IPS-18c (cell line): ENCODE measurements around the gene SIGLEC9.

Experiments
- H3K4me3 ChIP-seq: 2 replicates; pipeline ENCODE4 v1.7.0; 2013; ENCODE audit warnings: low read depth, mild to moderate bottlenecking, low read length, moderate library complexity; ENCODE audit not compliant: insufficient read depth
- H3K9me3 ChIP-seq: one replicate; pipeline ENCODE4 v1.6.1; 2013; ENCODE audit warnings: mild to moderate bottlenecking, low read length, moderate library complexity; ENCODE audit not compliant: control insufficient read depth, insufficient read depth

SIGLEC9 gene

GRCh38 chr19:51114087-51114729, 10.5 kb upstream of the SIGLEC9 start:
- no peaks in the 10 kb centered on the region for H3K9me3 ChIP-seq
- H3K4me3 ChIP-seq, result no peak overlapping the region

- no peak overlapping the region for H3K4me3 ChIP-seq
- no peaks in the 10 kb centered on the region for H3K9me3 ChIP-seq
Measured at GRCh38 chr19:51116736-51117286, 7.9 kb upstream of the SIGLEC9 start.

- Histone ChIP-seq H3K9me3 (no peaks in the 10 kb centered on the region), H3K4me3 (no peak overlapping the region)
Measured at GRCh38 chr19:51119101-51119500, 5.6 kb upstream of the SIGLEC9 start.

- Histone ChIP-seq H3K4me3 (no peak overlapping the region), H3K9me3 (no peaks in the 10 kb centered on the region)
Measured at GRCh38 chr19:51119611-51120010, 5.1 kb upstream of the SIGLEC9 start.

GRCh38 chr19:51120160-51120559, 4.5 kb upstream of the SIGLEC9 start:
- H3K9me3 ChIP-seq, result no peaks in the 10 kb centered on the region
- no peak overlapping the region for H3K4me3 ChIP-seq

GRCh38 chr19:51121257-51121656, 3.4 kb upstream of the SIGLEC9 start:
- no peak overlapping the region for H3K4me3 ChIP-seq
- no peaks in the 10 kb centered on the region for H3K9me3 ChIP-seq

- H3K9me3 ChIP-seq, result no peaks in the 10 kb centered on the region
- H3K4me3 ChIP-seq, result no peak overlapping the region
Measured at GRCh38 chr19:51122112-51122981, 2.4 kb upstream of the SIGLEC9 start.

- no peaks in the 10 kb centered on the region for H3K9me3 ChIP-seq
- H3K4me3 ChIP-seq, result no peak overlapping the region
Measured at GRCh38 chr19:51123381-51123800, 1.3 kb upstream of the SIGLEC9 start.

- Histone ChIP-seq H3K4me3 (no peak overlapping the region), H3K9me3 (no peaks in the 10 kb centered on the region)
Measured at GRCh38 chr19:51123802-51124201, 904 bp upstream of the SIGLEC9 start.

- no peak overlapping the region for H3K4me3 ChIP-seq
- H3K9me3 ChIP-seq, result no peaks in the 10 kb centered on the region
Measured at GRCh38 chr19:51124216-51124615, 490 bp upstream of the SIGLEC9 start.

GRCh38 chr19:51125421-51126075, 842 bp downstream of the SIGLEC9 start:
- H3K4me3 ChIP-seq, result no peak overlapping the region
- no peaks in the 10 kb centered on the region for H3K9me3 ChIP-seq

- Histone ChIP-seq H3K4me3 (no peak overlapping the region; the same call in 1 of the 2 replicates), H3K9me3 (no peaks in the 10 kb centered on the region)
Measured at GRCh38 chr19:51127032-51127431, 2.3 kb downstream of the SIGLEC9 start.

- H3K9me3 ChIP-seq, result no peaks in the 10 kb centered on the region
- no peak overlapping the region for H3K4me3 ChIP-seq
Measured at GRCh38 chr19:51127755-51128154, 3.0 kb downstream of the SIGLEC9 start.

GRCh38 chr19:51128227-51128626, 3.5 kb downstream of the SIGLEC9 start:
- Histone ChIP-seq H3K4me3 (no peak overlapping the region), H3K9me3 (no peaks in the 10 kb centered on the region)

- H3K9me3 ChIP-seq, result no peaks in the 10 kb centered on the region
- H3K4me3 ChIP-seq, result no peak overlapping the region
Measured at GRCh38 chr19:51129716-51130115, 5.0 kb downstream of the SIGLEC9 start.

GRCh38 chr19:51131780-51132680, 7.3 kb downstream of the SIGLEC9 start:
- Histone ChIP-seq H3K9me3 (no peaks in the 10 kb centered on the region), H3K4me3 (no peak overlapping the region)

- H3K4me3 ChIP-seq, result no peak overlapping the region
- no peaks in the 10 kb centered on the region for H3K9me3 ChIP-seq
Measured at GRCh38 chr19:51135004-51135403, 10.3 kb downstream of the SIGLEC9 start.
